GM21423 (cell line): ENCODE results near the gene FRY.

Experiments
- ATAC-seq: cut with Tn5 transposase; IDR thresholded peaks from one replicate; pipeline ENCODE4 v1.9.1; 2021; ENCODE audit warnings: mild to moderate bottlenecking, moderate library complexity; ENCODE audit not compliant: unreplicated experiment

The FRY gene

DNA sequence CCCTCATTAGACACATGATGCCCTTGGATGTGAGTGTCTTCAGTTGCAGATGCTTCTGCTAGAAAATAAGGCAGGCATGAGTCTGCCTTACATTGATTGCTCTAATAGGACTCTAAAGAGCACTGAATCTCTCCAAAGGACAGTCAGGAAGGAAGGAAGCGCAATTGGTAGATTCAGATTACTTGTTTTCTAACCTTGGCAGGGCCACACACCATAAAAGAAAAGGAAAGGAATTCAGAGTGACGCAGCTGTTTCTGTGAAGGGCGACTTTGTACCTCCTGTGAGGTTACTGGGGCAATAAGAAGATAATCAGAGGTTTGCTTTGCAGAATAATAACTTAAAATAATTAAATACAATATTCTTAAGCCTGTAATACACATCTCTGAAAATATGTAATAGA, 48.0 kb downstream of the FRY start:
- no peak for ATAC-seq

DNA sequence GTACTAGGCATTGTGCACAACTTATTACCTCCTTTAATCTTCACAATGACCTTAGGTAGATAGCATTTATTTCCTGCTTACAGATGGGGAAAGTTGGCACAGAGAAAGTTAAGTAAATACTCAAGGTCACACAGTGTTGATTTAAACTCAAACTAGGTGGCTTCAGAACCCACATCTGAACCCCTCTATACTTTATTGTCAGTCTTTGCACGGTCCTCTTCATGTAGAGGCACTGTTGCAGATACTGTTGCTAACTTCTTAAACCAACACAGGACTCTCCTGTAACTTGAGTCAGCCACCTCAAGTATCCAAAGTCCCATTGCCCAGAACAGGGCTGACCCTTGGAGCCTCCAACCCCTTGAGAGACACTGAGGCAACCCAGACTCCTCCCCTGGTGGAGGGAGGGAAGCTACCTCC, 48.8 kb downstream of the FRY start:
- ATAC-seq, result no peak

DNA sequence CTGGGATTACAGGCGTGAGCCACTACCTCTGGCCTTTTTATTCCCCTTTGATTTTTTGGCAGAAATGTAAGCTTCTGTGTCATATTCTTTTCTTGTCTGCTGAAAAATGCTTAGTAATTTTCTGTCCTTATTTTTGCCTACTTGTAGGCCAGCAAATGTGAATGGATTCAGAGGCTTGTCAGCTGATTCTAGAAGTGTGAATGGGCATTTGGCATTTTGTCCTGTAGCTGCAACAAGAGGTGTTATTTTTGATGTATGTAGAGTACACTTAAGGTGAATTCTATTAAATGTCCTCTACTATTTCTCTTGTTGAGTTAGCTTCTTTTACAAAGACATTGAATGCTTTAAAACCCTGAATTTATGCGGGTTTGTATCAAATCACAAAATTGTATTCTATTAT, 50.0 kb downstream of the FRY start:
- ATAC-seq, result no peak

DNA sequence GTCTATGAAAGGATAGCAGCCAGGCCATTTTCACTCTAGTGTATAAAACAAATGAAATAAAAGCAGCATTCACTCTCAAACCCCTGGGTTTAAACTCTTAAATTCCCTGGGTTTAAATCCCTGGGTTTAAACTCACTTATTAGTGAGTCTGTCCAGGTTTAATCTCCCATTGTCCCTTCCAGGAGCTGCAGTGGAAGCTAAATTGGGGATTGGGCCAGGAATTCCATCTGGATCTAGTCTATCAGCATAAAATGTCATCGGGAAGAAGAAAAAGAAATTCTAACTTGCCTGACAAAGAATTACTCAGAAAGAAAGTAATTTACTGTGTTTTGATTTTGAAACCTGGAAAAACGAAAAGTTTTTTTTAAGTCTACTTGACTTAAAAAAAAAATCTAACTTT, 54.8 kb downstream of the FRY start:
- ATAC-seq, result no peak

DNA sequence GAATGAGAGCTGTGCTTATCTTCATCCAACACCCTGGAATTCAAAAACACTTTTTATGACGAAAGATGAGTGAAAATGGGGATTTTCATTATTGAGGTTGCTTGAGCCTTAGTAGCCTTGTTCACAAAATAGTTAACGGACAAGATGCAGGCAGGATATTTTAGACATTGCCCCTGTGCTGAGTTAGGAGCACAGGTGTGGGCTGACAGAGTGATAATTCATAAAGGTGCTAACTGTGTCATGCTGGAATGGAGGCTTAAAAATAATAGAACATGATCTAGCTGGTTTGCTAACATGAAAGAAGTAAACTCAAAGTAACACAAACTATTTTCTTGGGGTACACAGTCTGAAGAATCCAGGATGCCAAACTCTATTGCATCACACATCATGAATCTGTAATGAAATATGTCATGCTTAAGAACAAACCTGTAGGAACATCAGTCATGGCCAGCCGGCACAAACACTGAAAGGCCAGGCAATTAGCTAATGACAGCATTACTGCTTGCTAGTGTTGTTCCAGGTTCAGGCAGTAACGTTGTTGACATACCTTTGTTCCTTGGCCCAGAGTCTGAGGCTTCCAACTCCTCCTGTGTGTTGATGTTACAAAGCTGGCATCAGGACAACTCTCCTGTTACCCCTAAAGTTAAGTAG, 55.3 kb downstream of the FRY start:
- ATAC-seq, result no peak

DNA sequence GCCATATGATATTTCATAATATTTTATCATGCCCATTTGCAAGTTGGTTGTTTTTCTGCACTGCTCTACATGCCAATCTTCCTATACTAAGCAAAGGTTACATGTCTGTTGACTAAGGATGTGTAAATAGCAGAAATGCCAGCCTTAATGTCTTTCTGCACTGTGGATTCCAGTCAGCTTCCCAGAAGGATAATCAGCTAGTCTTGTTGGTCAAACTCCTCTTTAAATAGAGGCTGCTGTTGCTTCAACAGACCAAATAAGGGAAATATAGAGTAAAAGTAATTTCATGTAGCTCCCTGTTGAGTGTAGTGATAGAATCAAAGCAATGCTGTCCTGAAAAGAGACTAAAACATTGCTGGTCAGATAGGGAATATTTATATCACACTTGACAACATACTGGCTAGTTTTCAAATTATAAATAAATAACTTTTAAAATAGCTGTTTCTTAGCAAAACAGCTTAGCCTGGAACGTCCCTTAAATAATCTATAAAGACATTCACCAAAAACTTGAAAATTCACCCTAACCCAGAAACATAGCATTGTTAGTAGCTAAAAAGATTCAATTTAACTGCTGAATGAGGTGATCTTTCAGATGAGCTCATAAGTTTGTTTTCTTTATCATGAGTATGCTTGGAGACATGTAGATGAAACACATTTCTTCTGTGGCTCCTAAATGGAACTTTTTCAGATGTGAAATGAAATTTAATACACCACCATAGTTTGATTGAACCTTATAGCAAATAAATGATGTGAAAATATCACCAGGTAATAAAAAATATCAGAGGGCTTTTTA, 56.6 kb downstream of the FRY start:
- no peak for ATAC-seq

DNA sequence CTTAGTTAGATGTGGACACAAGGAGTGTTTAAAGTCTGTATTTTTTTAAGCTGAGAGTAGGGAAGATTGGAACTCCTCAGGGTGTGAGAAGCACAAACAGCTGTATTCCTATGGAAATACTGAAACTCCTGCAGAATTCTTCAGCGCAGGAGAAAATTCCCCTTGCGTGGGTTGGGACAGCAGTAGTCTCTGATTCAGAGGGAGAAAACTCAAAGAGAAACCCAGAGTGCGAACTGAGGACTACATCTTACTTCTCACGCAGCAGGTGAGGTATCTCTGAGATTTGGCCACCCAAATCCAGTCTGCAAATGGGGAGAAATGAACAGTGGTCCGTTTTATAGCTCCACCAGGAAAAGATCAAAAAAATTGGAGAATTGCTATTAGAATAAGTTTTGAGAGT, 60.9 kb downstream of the FRY start:
- no peak for ATAC-seq

DNA sequence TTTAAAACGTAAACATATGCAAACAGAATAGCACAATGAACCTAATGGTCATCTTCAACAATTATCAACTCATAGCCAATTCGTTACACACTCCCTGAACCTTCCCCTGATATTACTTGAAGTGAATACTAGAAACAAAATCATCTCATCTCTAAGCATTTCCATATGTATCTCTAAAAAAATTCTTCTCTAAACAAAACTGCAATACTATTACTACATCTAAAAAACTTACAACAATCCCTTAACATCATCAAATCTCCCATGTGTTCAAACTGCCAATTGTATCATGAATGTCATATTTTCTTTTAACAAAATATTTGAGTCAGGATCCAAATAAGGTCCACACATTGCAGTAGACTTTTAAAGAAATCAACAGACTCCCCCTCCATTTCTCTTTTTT, 61.4 kb downstream of the FRY start:
- no peak for ATAC-seq

DNA sequence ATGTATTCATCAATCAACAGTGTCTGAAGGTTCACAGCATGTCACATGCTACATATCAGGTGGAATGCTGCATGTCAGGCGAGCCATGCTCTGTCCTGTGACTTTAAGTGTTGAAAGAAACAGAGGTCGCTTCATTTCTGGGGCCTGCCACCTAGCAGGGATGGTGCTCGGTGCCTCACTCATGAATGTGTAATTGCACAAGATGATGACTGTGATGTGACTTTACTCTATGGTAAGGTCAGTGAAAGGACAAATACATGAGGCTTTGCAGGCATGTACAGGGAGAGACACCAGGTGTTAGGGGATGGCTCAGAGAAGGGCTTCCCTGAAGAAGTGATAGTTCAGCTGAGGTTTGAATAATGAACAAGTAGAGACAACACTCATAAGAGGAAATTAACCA, 66.7 kb downstream of the FRY start:
- no peak for ATAC-seq

DNA sequence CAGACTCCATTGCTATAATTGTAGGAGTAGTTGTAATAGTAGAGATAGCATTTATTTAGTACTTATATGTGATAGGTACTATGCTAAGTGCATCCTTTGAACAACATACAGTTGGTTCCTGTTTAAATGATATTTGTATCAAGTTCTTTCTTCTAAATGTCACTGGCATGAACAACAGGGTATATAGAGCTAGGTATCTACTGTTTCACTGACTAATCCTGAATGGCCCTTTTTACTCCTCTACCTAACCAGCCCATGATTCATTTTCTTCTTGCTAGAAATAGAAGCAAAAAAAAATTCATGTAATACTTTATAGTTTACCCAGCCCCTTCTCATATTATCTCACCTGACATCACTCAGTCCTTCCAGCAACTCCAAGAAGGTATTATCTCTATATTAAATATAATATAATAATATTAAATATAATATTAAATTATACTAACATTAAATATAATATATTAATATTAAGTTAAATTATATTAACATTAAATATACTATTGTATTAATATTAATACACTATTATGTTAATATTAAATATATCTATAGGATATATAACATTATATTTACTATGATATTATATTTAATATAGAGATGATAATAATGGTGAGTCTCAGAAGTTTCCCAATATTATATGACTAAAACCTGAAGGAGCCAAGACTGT, 74.2 kb downstream of the FRY start:
- no peak for ATAC-seq

DNA sequence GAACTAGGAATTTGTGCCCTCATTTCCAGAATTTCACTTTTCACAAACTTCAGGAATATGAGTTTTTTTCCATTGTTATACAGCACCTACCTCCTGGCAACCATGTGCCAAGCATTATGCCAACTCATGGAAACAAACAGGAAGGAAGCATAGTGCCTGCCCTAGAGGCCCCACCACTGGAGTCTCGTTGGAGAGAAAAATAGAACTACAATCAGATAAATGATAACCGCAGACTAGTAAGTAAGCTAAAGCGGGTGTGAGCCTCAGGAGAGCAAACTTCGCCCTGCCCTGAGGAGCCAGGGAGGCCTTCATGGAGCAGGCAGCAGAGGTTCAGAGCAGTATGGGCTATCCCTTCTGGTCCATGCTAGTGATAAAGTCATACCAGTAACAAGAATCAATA, 75.9 kb downstream of the FRY start:
- no peak for ATAC-seq

DNA sequence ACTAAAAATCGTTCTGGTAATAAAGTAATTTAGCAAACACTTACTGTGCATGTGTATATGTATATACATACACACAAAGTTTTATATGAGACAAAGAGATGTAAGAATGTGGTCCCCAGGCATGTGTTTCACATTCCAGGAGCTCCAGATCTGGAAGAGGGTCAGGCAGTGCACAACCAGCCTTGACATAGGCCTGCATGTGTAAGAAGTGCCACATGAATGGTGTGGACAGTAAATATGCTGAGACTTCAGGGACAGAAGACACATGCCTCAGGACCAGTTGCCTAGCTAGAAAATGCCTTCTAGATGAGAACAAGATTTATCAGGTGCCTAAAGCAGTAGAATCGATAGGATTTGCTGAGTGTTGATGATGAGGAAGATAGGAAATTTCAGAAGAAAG, 76.4 kb downstream of the FRY start:
- no peak for ATAC-seq

DNA sequence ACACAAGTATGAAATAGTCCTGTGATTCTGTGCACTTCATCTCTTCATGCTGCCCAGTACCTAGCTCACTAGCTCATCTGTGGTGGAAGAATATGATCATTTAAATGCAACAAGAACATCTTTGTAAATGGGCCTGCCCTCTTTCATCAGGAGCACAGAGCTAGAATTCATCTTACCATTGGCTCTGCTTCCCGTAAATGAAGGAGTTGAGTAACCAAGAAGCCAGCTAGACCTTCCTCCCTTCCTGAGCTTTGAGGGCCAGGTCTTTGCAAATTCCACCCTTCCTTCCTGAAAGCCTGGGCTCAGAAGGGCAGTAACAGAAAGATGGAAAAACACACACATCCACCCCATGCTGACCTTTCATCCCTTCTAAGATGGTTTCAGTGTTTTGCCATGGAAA, 82.0 kb downstream of the FRY start:
- ATAC-seq, result no peak

DNA sequence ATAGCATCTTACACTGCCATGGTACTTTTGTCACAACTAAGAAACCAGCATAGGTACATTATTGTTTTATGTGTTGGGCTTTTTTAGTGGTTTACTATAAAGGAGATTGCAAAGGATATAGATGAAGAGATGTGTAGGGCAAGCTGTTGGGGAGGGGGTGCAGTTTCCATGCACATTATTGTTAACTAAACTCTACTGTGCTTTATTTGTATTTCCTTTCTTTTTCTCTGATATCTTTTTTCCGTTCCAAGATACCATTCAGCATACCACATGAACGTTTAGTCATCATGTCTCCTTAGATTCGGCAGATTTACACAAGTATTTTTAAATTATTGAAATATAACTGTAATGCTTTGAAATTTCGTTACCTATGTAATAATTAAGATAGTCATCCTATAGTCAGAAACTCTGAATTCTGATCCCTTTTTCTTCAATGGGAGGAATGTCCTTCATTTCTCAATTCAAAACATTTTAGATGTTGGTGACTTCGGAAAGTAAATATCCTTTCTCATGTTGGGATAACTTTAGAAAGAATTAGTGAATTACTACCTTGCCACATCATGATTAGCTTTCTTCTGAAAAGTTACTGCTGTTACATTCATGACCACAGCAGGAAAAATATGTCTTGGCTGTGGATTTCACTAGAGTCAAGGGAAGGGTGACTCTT, 82.8 kb downstream of the FRY start:
- no peak for ATAC-seq

DNA sequence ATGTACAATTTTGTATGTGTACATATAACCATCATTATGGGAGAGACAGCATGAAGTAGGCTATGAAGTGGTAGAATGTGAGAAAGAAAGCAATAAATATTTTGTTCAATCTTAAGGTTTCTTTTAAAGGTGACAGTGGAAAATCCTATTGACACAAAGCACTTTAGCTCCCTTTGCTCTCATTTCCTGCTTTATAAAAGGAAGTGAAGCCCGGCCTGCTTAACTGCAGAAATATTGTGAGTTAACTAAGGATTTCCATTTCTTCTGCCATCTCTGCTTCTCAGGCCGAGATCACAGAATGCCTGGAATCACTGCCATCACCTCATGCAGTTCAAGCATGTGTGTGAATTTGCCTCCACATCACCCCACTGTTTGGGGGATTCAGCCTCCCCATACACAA, 83.5 kb downstream of the FRY start:
- no peak for ATAC-seq

DNA sequence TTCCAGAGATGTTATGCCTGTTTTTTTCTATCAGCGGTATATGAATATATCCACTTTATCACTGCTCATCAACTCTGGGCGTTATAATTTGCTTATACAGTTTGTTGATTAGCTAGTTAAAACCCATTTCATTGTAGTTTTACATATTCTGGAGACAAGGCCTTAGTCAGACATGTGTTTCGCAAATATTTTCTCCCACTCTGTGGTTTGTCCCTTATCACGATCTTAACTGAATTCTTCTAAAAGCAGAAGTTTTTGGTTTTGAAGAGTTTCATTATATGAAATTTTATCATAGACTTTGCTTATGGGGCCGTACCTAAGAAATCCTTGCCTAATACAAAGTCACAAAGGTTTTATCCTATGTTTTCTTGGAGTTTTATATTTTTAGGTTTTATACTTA, 84.6 kb downstream of the FRY start:
- no peak for ATAC-seq

DNA sequence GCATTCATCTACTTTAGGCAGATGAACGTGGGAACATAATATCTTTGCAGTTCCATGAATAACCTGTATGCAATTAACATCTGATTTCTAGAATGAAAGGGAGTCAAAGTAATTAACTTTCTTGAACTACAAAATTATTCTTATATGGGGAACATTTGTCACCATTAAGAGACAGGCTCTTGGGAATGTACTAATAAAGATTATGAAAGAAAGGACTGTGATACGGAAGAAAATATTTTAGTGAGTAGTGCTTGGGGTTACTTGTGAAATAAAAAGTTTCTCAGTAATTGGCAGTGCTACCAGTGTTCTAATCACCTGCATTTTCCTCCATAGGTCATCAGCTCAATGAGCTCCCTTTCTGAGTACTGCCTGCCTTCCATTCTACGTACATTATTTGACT, 85.4 kb downstream of the FRY start:
- no peak for ATAC-seq

DNA sequence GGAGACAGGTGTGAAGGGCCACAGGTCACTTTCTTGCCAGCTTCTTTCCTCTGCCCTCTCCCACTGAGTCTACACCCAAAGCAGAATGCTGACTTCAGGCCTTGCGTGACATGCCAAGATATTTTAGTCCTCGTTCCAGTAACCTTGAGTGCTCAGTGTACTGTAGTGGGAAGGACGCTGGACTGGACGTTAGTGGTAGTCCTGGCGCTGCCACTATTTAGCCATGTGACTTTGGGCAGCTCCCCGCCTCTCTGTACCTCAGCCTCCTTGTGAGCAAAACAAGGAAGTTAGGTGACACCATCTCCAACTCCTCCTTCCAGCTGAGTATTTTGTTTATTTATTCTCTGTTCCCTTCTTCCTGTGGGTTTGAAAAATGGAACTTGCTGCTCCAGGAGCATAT, 86.1 kb downstream of the FRY start:
- no peak for ATAC-seq

DNA sequence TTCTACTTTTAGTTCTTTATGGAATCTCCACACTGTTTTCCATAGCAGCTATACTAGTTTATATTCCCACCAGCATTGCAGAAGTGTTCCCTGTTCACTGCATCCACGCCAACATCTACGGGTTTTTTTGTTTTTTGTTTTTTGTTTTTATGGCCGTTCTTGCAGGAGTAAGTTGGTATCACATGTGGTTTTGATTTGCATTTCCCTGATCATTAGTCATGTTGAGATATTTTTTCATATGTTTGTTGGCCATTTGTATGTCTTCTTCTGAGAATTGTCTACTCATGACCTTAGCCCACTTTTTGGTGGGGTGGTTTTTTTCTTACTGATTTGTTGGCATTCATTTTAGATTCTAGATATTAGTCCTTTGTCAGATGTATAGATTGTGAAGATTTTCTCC, 89.7 kb downstream of the FRY start:
- no peak for ATAC-seq

DNA sequence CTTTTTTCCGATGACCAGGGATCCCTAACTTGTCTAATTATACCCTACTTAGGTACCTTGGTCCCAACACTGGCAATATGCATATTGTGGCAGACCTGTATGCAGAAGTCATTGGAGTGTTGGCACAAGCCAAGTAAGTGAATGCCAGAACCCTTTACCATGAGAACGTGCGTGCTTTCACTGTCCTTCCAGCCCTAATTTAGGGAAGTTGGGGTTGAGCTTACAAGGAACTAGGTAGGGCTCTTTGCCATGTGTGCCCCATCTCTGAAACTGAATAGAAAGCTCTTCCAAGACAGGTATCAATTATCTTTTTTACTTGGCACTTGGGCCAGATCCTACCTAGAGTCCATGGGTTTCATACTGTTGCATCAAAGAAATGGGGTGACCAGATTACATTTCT, 93.2 kb downstream of the FRY start:
- ATAC-seq, result no peak

DNA sequence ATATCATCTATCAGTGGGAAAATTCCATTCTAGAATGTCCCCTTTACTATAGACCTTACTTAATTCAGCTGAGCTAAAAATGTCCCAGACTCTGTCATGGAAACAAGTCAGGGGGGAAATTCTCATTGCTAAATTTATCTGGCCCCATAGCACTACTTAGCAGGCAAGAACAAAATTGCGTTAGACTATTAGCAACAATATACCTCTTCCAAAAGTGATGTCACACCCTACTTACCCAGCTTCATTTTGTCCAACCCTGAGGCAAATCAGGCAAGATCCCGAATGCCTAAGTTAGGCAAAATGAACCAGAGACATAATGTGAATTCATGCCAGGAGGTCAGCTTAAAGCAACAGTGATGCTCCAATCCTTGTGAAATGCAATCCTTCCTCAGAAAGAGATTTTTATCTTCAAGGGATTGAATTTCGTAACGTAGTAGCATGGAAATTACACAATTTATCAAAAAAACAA, 93.7 kb downstream of the FRY start:
- ATAC-seq, result no peak

DNA sequence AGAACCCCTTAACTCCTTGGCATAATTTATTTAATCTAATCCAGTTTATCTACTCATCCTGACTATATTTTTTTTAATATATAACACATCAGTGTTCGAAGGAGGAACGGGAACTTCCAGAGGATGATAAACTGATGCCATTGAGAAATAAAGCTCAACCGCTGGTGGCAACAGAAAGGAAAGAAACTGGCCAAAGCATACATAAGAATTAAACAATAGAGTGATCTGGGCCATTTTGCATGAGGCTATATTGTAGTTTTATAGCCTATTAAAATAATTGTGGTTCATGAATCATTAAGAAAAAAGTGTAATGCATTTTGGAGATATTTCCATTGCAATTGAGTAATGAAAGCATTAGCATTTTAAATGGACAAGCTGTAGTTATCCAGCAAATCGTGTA, 94.2 kb downstream of the FRY start:
- no peak for ATAC-seq
